GM20000 (cell line): ENCODE measurements around the gene PYHIN1.
A peak's percentile ranks its signal among the peaks of the same experiment; 100 is the strongest.

ENCODE experiments used
- DNase-seq: peaks from one replicate; pipeline ENCODE4 v3.0.0; 2012; ENCODE audit warnings: low spot score
- TF ChIP-seq, protein P1 (sequence below): IDR thresholded peaks from 2 replicates; pipeline ENCODE4 v1.5.1; 2012; ENCODE audit warnings: mild to moderate bottlenecking, control low read depth; ENCODE audit errors: extremely low read depth, missing control alignments

The PYHIN1 gene

GRCh38 chr1:159011751-159012150 is 80.4 kb downstream of the PYHIN1 start:
- no peak for DNase-seq
- TF ChIP-seq, protein P1, sequence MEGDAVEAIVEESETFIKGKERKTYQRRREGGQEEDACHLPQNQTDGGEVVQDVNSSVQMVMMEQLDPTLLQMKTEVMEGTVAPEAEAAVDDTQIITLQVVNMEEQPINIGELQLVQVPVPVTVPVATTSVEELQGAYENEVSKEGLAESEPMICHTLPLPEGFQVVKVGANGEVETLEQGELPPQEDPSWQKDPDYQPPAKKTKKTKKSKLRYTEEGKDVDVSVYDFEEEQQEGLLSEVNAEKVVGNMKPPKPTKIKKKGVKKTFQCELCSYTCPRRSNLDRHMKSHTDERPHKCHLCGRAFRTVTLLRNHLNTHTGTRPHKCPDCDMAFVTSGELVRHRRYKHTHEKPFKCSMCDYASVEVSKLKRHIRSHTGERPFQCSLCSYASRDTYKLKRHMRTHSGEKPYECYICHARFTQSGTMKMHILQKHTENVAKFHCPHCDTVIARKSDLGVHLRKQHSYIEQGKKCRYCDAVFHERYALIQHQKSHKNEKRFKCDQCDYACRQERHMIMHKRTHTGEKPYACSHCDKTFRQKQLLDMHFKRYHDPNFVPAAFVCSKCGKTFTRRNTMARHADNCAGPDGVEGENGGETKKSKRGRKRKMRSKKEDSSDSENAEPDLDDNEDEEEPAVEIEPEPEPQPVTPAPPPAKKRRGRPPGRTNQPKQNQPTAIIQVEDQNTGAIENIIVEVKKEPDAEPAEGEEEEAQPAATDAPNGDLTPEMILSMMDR = no peak

GRCh38 chr1:159012495-159012894 is 81.1 kb downstream of the PYHIN1 start:
- TF ChIP-seq, protein P1 = no peak
- peak; percentile 28 for DNase-seq

DNA sequence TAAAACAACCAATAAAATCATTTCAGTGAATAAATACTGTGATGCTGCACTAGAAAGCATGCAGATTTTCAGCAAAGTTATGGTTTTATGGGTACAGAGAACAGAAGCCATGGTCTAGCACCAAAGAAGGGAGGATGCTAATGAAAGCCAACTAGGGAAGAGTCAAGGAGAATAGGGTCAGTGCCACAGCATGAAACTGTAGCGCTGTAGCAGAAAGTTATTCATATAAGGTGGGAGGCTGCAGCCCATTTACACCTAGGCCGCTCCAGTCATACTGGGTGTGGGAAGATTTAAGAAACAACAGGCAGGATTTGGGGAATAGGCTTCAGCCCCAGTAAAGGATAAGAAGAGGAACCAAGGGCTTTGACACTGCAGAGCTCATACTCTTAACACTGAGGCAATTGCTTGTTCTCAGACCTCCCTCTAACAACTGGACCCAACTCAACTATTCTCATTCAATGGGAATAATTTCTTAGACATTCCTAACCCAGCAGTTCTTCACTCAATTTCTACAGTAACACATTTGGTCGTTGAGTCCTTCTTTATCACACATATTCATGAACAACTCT is 82.7 kb downstream of the PYHIN1 start:
- TF ChIP-seq, protein P1 = no peak
- DNase-seq = no peak

- TF ChIP-seq, protein P1 = no peak
- no peak for DNase-seq
Measured at GRCh38 chr1:159014851-159015250, 83.5 kb downstream of the PYHIN1 start.

- TF ChIP-seq, protein P1 = no peak
- peak; percentile 63 for DNase-seq
Measured at GRCh38 chr1:159015440-159015909, 84.1 kb downstream of the PYHIN1 start.

- DNase-seq = no peak
- TF ChIP-seq, protein P1 = no peak
Measured at GRCh38 chr1:159023723-159024122, 92.4 kb downstream of the PYHIN1 start.

GRCh38 chr1:159025043-159025442 is 93.7 kb downstream of the PYHIN1 start:
- TF ChIP-seq, protein P1 = no peak
- DNase-seq = no peak
